CD4-positive, alpha-beta T cell treated with Interleukin-1 beta for 1 hour (primary cell): ENCODE results near the gene PHACTR3.

ENCODE experiments used
- DNase-seq, 2 donors: peaks; one replicate each; pipeline ENCODE4 v3.0.0-alpha.2; 2020 to 2022

Gene PHACTR3

GRCh38 chr20:59820204-59821041, 216.1 kb downstream of the PHACTR3 start:
- DNase-seq, result no peak

GRCh38 chr20:59821201-59821600, 216.9 kb downstream of the PHACTR3 start:
- no peak for DNase-seq

GRCh38 chr20:59821788-59822187, 217.4 kb downstream of the PHACTR3 start:
- no peak for DNase-seq

GRCh38 chr20:59822291-59823029, 218.1 kb downstream of the PHACTR3 start:
- no peak for DNase-seq

- DNase-seq, result no peak
Measured at GRCh38 chr20:59823030-59823423, 218.7 kb downstream of the PHACTR3 start.

GRCh38 chr20:59823491-59824259, 219.3 kb downstream of the PHACTR3 start:
- DNase-seq, result no peak

GRCh38 chr20:59824711-59825562, 220.6 kb downstream of the PHACTR3 start:
- no peak for DNase-seq

GRCh38 chr20:59825563-59825920, 221.2 kb downstream of the PHACTR3 start:
- no peak for DNase-seq

- no peak for DNase-seq
Measured at GRCh38 chr20:59825944-59826759, 221.8 kb downstream of the PHACTR3 start.

- DNase-seq, result no peak
Measured at GRCh38 chr20:59827138-59828056, 223.1 kb downstream of the PHACTR3 start.

GRCh38 chr20:59828125-59829053, 224.0 kb downstream of the PHACTR3 start:
- no peak for DNase-seq

- no peak for DNase-seq
Measured at GRCh38 chr20:59829054-59829785, 224.9 kb downstream of the PHACTR3 start.

- DNase-seq, result no peak
Measured at GRCh38 chr20:59829786-59830664, 225.7 kb downstream of the PHACTR3 start.

- DNase-seq, result no peak
Measured at GRCh38 chr20:59830665-59831023, 226.3 kb downstream of the PHACTR3 start.

- no peak for DNase-seq
Measured at GRCh38 chr20:59831024-59831915, 226.9 kb downstream of the PHACTR3 start.

GRCh38 chr20:59831916-59832270, 227.6 kb downstream of the PHACTR3 start:
- DNase-seq, result no peak
